K562 (cell line): ENCODE data around the gene APOLD1. TPM values are rescaled to one million over a fixed set of nuclear protein-coding genes. Genes with fewer than 3 reads are reported as not detected.

Source experiments
- ATAC-seq: fragments of 200-7000 bp; cut with Tn5 transposase; 3 replicates; pipeline ENCODE4 v1.9.1; 2020; ENCODE audit warnings: moderate library complexity
- BruUV-seq: library from RNA; stranded (reverse); fragments of 400-500 nt; replicated peaks from 2 replicates; lab custom pipeline; 2021; lab: Mats Ljungman, UMichigan
- CTCF ChIA-PET: fragments of 300-600 bp; formaldehyde crosslinking; extraction: SDS; loops from one replicate; lab custom pipeline; 2021; ENCODE audit warnings: low intra/inter-chr PET ratio; lab: Yijun Ruan, JAX
- POLR2A ChIA-PET: fragments of 300-600, 350-650 bp; sonication (Branson Sonifier 250); formaldehyde crosslinking; extraction: SDS; loops from one replicate; lab custom pipeline; 2021; ENCODE audit warnings: antibody characterized with exemption, inconsistent platforms; lab: Yijun Ruan, JAX
- DNase-seq, 4 experiments: peaks; one replicate each; pipeline versions ENCODE4 v3.0.0 to v3.0.0-alpha.2; 2011 to 2018; ENCODE audit warnings: low spot score in 3 of 4, mixed read lengths in 3 of 4; ENCODE audit errors: extremely low read depth in 1 of 4
- FAIRE-seq: peaks from 2 replicates; lab custom pipeline; 2011; peaks lifted over from hg19 to GRCh38; lab: Jason Lieb, UNC
- H2AFZ ChIP-seq: 2 replicates; pipeline ENCODE4 v1.6.0; 2011; ENCODE audit warnings: low read depth, low read length, control low read depth, inconsistent platforms
- H3K27ac ChIP-seq: fragments of 200-600 bp; 3 replicates; pipeline ENCODE4 v1.8.0; 2011; ENCODE audit warnings: low read depth, mild to moderate bottlenecking, control low read depth, inconsistent platforms, low read length, moderate library complexity, mixed read lengths; ENCODE audit errors: extremely low read depth
- H3K27me3 ChIP-seq, 2 experiments: fragments of 300-600 bp in 1 of 2; 2 replicates in 1 of 2; 3 replicates in 1 of 2; pipeline versions ENCODE4 v1.6.0 to v1.8.0; 2011; ENCODE audit warnings: inconsistent platforms in 2 of 2, low read length in 2 of 2, mild to moderate bottlenecking in 1 of 2, mixed read lengths in 1 of 2, moderate library complexity in 1 of 2; ENCODE audit not compliant: control insufficient read depth in 2 of 2, insufficient read depth in 2 of 2
- H3K36me3 ChIP-seq: fragments of 300-600 bp; 3 replicates; pipeline ENCODE4 v1.8.0; 2011; ENCODE audit warnings: mild to moderate bottlenecking, low read length, inconsistent platforms; ENCODE audit not compliant: control insufficient read depth, insufficient read depth
- H3K4me1 ChIP-seq, 2 experiments: fragments of 200-600 bp in 1 of 2; replicated peaks in 1 of 2; 2 replicates in 1 of 2; 3 replicates in 1 of 2; pipeline versions ENCODE4 v1.5.1 to v1.8.0; 2011; ENCODE audit warnings: inconsistent platforms in 2 of 2, low read length in 2 of 2, mild to moderate bottlenecking in 1 of 2, mixed read lengths in 1 of 2, moderate library complexity in 1 of 2; ENCODE audit not compliant: control insufficient read depth in 2 of 2, insufficient read depth in 2 of 2
- H3K4me2 ChIP-seq: 2 replicates; pipeline ENCODE4 v1.6.1; 2011; ENCODE audit warnings: low read length, control low read depth, inconsistent platforms, mixed read lengths; ENCODE audit not compliant: insufficient read depth
- H3K4me3 ChIP-seq: fragments of 200-600 bp; sonication (generic), shearing (Covaris generic); 2 replicates; pipeline ENCODE4 v1.5.1; 2016; ENCODE audit warnings: control low read depth, inconsistent platforms
- H3K79me2 ChIP-seq: fragments of 200-600 bp; 3 replicates; pipeline ENCODE4 v1.8.0; 2011; ENCODE audit warnings: low read length, inconsistent platforms; ENCODE audit not compliant: control insufficient read depth, insufficient read depth
- H3K9ac ChIP-seq, 2 experiments: 2 replicates each; pipeline versions ENCODE4 v1.6.0 to v1.6.1; 2011; ENCODE audit warnings: low read depth in 2 of 2, low read length in 2 of 2, control low read depth in 1 of 2, inconsistent platforms in 1 of 2, mild to moderate bottlenecking in 1 of 2, mixed read lengths in 1 of 2; ENCODE audit not compliant: insufficient read depth in 1 of 2
- H3K9me1 ChIP-seq: one replicate; pipeline ENCODE4 v1.6.0; 2011; ENCODE audit warnings: inconsistent platforms, mild to moderate bottlenecking, low read length, moderate library complexity; ENCODE audit not compliant: control insufficient read depth, insufficient read depth
- H3K9me3 ChIP-seq: replicated peaks from 2 replicates; pipeline ENCODE4 v1.5.1; 2011; ENCODE audit warnings: low read depth, low read length, inconsistent platforms; ENCODE audit not compliant: control insufficient read depth, insufficient read depth
- H4K20me1 ChIP-seq: replicated peaks from 2 replicates; pipeline ENCODE4 v1.6.1; 2011; ENCODE audit warnings: low read length, inconsistent platforms, mixed read lengths; ENCODE audit not compliant: control insufficient read depth, insufficient read depth
- HDAC8 ChIP-seq: fragments of 450-650 bp; IDR thresholded peaks from 2 replicates; pipeline ENCODE4 v1.6.1; 2016; ENCODE audit warnings: mild to moderate bottlenecking, missing genetic modification characterization, moderate library complexity, missing compliant biosample characterization
- HMG20A ChIP-seq: fragments of 450-650 bp; formaldehyde crosslinking; conservative IDR thresholded peaks from 2 replicates; pipeline ENCODE4 v1.4.0; 2020; ENCODE audit warnings: mild to moderate bottlenecking, mixed read lengths
- MCM5 ChIP-seq: fragments of 450-650 bp; IDR thresholded peaks from 2 replicates; pipeline ENCODE4 v1.6.1; 2016; ENCODE audit warnings: low read depth
- RCOR1 ChIP-seq, 2 experiments: IDR thresholded peaks; 2 replicates each; pipeline ENCODE4 v1.6.1; 2012; ENCODE audit warnings: low read depth in 2 of 2, low read length in 2 of 2, borderline replicate concordance in 1 of 2, improper control_type of control experiment in 1 of 2
- TRIM28 ChIP-seq: fragments of 450-650 bp; IDR thresholded peaks from 2 replicates; pipeline ENCODE4 v1.6.1; 2017
- ZNF277 ChIP-seq: fragments of 250-450 bp; sonication (Bioruptor Pico); IDR thresholded peaks from 2 replicates; pipeline ENCODE4 v1.8.0; 2022; ENCODE audit warnings: inconsistent platforms, mild to moderate bottlenecking, moderate library complexity, borderline replicate concordance
- ZNF280B ChIP-seq: fragments of 250-450 bp; sonication (Bioruptor Pico); IDR thresholded peaks from 2 replicates; pipeline ENCODE4 v1.5.1; 2021; ENCODE audit warnings: mild to moderate bottlenecking
- ZNF512 ChIP-seq: IDR thresholded peaks from 2 replicates; pipeline ENCODE4 v1.6.1; 2016; ENCODE audit warnings: missing genetic modification characterization, missing compliant biosample characterization
- WGBS: fragments of 100-300 bp; shearing (Covaris generic); methylation state at CpG from one replicate; pipeline ENCODE4 v1.1.6; 2016; ENCODE audit warnings: low coverage, mixed read lengths; ENCODE audit not compliant: insufficient coverage; ENCODE audit errors: missing lambda C conversion rate; 5-methylcytosine and 5-hydroxymethylcytosine counted together
- in situ Hi-C: fragments of 300-500 bp; cut with MboI; formaldehyde crosslinking; loops from 4 replicates; pipeline ENCODE4 v1.15.0; 2018; ENCODE audit warnings: inconsistent platforms, mixed read lengths
- intact Hi-C: fragments of 100-400 bp; cut with micrococcal nuclease; formaldehyde crosslinking; loops from 2 replicates; pipeline ENCODE4 v1.14.2; 2022
- polyA plus RNA-seq, 8 experiments: library from polyadenylated mRNA; depleted of rRNA in 4 of 8; stranded (reverse) in 5 of 8; unstranded in 3 of 8; fragments of >200 nt; fragmentation: Nextera tagmentation in 2 of 8; fragmentation: Illumina TruSeq in 1 of 8; extraction: Ambion mirVana in 2 of 8; extraction: Trizol in 1 of 8; gene quantifications; 2 replicates each; pipeline versions ENCODE4 v1.2.1 to v1.2.3, GENCODE V29; 2011 to 2014; ENCODE audit warnings: inconsistent platforms in 1 of 8, missing spikeins in 1 of 8
- total RNA-seq, 7 experiments: library from RNA; depleted of rRNA in 6 of 7; stranded (reverse); fragments of >200 nt in 6 of 7; fragmentation: Illumina TruSeq in 2 of 7; extraction: Trizol in 2 of 7; gene quantifications; 2 replicates each; pipeline versions ENCODE4 v1.2.1 to v1.2.3, GENCODE V29; 2011 to 2021; ENCODE audit warnings: low replicate concordance in 1 of 7

Gene APOLD1
- total and polyA plus RNA-seq, 9 of the 15 experiments (the other 6 are each of a cell fraction or from before 2014, with no cell fraction given), result 0.28 to 1.1 (median 0.61) TPM

GRCh38 chr12:12821975-12822374, 36.5 kb downstream of the APOLD1 start:
- DNase-seq (no peak), ATAC-seq (no peak)
- H3K4me1 ChIP-seq, result peaks cover 0 to 5% of the 10 kb centered on the region in 2 experiments; a peak in 3 of 5 replicates
- H2AFZ ChIP-seq, result no peak overlapping the region
- no peaks in the 10 kb centered on the region for H3K27me3 ChIP-seq
- BruUV-seq, result no TSS peak
- peaks cover 18% of the 10 kb centered on the region for H3K79me2 ChIP-seq
- no peaks in the 10 kb centered on the region for H4K20me1 ChIP-seq
- peaks cover 86% of the 10 kb centered on the region for H3K36me3 ChIP-seq
- H3K9ac ChIP-seq, result no peak overlapping the region
- POLR2A ChIA-PET, result no interaction called here
- no peak overlapping the region for H3K27ac ChIP-seq
- WGBS, result 95% methylated on average over 6 of the region's 6 CpGs
- TF ChIP-seq RCOR1 (IDR thresholded peaks at IDR 0.05; ENCODE audit: borderline replicate concordance in 1 of 2, low read depth in 2 of 2, low read length in 2 of 2), result no peak
- TF ChIP-seq HDAC8, result no peak
- no peak for TF ChIP-seq MCM5
- TF ChIP-seq ZNF280B (CRISPR knock-in tag), result no peak
- TF ChIP-seq ZNF512 (tag), result no peak
- no peak for TF ChIP-seq ZNF277 (CRISPR knock-in tag)
- TF ChIP-seq HMG20A (CRISPR knock-in tag), result no peak
- TF ChIP-seq TRIM28, result no peak
- TF ChIP-seq, all 486 proteins: peak for 0
- H3K4me3 ChIP-seq, result no peak overlapping the region
- intact Hi-C loops, result no loop called here
- H3K9me3 ChIP-seq, result no peaks in the 10 kb centered on the region
- FAIRE-seq, result no peak
- H3K9me1 ChIP-seq, result no peaks in the 10 kb centered on the region
- H3K4me2 ChIP-seq, result no peak overlapping the region
- in situ Hi-C loops, result no loop called here
- CTCF ChIA-PET, result no interaction called here
